Fibroblast of mammary gland (primary cell): Measurements from ENCODE around the gene CREBZF.
A peak's percentile ranks its signal among the peaks of the same experiment; 100 is the strongest.
"Not testable (repeated sequence)": the region's sequence is repeated elsewhere in the genome, so short reads cannot be mapped to it uniquely, and the experiment has no call there.

ENCODE experiments used
- DNase-seq: peaks from one replicate; pipeline ENCODE4 v3.0.0-alpha.2; 2010; ENCODE audit warnings: low read depth
- H3K4me3 ChIP-seq: 2 replicates; pipeline ENCODE4 v1.5.1; 2011; ENCODE audit warnings: low read depth, mild to moderate bottlenecking, low read length, moderate library complexity; ENCODE audit not compliant: control insufficient read depth
- TF ChIP-seq, protein P1 (sequence below): conservative IDR thresholded peaks from 2 replicates; pipeline ENCODE4 v1.5.1; 2011; ENCODE audit warnings: low read depth, low read length, inconsistent platforms; ENCODE audit not compliant: control insufficient read depth, insufficient read depth

The CREBZF gene

DNA sequence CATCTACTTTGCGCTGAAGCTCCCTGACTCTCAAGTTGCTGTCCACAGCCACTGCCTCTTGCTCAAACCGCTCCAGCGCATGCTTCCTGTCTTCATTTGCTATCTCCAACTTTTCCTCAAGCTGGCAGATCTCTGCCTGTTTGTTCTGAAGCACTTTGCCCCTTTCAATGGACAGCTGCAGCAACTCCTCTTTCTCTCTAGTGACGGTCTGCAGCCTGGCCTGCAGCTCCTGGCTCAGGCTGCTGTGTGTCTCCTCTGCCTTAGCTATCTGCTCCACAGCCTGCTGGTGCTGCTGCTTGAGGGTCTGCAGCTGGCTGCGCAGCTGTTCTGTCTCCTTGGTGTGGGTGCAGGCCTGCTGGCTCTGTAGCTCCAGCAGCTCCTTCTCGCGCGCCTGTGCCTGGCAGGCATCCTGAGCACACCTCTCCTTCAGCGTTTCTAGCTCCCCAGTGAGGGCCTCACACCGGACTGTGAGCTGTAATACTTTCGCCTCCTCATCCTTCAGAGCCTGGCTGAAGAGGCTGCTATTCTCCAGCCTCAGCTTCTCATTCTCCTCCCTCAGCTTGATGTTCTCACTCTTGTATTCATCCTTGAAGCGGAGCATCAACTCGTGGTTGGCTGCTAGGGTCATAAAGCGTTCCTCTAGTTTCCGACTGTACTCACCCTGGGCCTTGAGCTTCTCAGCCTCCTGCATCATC is 20.3 kb upstream of the CREBZF start:
- peak; percentile 55 for DNase-seq
- H3K4me3 ChIP-seq = peak overlapping the region; percentile 70
- TF ChIP-seq, protein P1, sequence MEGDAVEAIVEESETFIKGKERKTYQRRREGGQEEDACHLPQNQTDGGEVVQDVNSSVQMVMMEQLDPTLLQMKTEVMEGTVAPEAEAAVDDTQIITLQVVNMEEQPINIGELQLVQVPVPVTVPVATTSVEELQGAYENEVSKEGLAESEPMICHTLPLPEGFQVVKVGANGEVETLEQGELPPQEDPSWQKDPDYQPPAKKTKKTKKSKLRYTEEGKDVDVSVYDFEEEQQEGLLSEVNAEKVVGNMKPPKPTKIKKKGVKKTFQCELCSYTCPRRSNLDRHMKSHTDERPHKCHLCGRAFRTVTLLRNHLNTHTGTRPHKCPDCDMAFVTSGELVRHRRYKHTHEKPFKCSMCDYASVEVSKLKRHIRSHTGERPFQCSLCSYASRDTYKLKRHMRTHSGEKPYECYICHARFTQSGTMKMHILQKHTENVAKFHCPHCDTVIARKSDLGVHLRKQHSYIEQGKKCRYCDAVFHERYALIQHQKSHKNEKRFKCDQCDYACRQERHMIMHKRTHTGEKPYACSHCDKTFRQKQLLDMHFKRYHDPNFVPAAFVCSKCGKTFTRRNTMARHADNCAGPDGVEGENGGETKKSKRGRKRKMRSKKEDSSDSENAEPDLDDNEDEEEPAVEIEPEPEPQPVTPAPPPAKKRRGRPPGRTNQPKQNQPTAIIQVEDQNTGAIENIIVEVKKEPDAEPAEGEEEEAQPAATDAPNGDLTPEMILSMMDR = no peak

DNA sequence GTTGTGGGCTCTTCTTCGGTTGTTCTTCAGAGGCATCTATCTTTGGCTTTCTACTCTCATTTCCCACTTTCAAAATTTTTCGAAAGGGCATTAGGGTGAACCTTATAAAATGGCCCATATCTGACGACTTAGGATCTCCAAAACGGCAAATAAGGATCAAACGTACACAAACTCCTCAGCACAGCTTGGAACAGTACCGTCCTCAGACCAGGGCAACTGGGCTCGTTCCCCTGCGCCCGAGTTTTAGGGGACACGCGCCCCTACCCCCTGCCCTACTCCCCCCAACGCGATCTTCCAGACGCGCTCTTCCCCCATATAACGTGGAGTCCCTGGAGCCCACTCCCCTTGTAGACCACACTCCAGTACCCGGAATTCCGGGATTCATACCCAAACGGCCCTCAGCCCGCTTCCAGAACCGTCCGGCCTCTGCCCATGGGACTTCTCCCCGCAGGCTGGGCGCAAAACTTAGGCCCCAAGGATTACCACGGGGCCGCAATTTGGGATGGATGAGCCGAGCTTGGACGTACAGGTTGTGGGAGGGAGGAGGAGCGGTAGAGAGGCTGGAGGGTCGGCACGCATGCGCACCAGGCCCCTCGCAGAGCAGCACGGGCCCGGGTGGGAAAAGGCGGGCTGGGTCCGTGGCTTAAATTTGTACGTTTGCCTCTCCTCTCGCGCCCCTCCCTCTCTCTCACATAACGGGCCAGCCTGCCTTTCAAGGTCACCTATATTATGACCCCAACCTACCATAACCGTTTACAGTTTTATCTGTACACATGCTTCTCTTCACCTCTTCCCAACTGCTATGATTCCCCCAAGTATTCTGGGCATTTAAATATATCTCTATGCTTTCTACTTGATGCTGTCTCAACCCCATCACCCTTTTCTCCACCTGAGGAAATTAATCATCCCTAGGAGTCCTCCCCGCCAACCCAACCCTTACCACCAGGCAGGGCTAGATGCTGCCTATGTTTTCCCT is 17.7 kb upstream of the CREBZF start:
- H3K4me3 ChIP-seq = peak overlapping the region; percentile 63
- TF ChIP-seq, protein P1 = no peak
- DNase-seq = peak; percentile 52

DNA sequence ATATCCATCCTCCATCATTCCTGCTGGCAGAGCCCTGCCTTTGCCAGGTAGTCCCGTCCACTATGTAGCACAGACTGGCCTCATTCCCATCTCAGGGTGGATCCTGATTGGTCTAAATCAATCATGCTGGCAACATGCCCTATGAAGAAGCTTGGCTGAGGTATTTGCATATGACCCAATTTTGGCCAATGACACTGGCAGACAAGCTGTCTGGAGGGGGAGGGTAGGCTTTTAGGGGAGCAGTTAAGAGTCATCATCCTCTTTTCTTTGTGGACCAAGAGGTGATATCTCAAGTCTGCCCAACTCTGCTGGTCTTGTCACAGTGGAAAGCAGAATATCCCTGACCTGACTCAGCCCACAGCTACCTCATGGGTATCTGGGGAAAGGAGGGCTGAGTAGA is 16.0 kb upstream of the CREBZF start:
- TF ChIP-seq, protein P1 = no peak
- DNase-seq = no peak
- H3K4me3 ChIP-seq = no peak overlapping the region

DNA sequence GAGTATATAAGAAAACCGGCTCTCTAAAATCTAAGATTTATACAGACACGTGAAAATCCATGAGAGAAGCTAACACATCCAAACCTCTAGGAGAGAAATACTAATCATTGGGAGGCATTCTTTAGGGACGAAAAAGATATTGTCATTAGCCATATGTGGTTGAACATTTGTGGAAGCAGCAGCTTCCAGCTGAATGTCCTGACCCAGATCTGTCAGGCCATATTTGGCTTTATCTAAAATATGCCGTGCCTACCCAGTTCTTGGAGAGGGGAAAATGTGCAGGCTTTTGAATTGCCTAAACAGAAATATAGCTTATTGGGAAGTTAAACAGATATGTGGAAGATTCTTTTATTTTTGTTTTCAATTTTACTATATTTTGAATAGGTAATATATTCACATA is 14.6 kb upstream of the CREBZF start:
- DNase-seq = no peak
- TF ChIP-seq, protein P1 = no peak
- no peak overlapping the region for H3K4me3 ChIP-seq

DNA sequence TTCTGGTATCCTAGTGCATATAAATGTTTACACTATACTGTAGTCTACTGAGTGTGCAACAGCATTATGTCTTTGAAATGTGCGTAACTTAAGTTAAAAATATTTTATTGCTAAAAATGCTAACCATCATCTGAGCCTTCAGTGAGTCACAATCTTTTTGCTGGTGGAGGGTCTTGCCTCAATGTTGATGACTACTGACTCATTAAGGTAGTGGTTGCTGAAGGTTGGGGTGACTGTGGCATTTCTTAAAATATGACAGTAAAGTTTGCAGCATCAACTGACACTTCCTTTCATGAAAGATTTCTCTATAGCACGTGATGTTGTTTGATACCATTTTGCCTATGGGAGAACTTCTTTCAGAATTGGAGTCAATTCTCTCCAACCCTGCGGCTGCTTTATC is 8.5 kb upstream of the CREBZF start:
- no peak for DNase-seq
- TF ChIP-seq, protein P1 = no peak

DNA sequence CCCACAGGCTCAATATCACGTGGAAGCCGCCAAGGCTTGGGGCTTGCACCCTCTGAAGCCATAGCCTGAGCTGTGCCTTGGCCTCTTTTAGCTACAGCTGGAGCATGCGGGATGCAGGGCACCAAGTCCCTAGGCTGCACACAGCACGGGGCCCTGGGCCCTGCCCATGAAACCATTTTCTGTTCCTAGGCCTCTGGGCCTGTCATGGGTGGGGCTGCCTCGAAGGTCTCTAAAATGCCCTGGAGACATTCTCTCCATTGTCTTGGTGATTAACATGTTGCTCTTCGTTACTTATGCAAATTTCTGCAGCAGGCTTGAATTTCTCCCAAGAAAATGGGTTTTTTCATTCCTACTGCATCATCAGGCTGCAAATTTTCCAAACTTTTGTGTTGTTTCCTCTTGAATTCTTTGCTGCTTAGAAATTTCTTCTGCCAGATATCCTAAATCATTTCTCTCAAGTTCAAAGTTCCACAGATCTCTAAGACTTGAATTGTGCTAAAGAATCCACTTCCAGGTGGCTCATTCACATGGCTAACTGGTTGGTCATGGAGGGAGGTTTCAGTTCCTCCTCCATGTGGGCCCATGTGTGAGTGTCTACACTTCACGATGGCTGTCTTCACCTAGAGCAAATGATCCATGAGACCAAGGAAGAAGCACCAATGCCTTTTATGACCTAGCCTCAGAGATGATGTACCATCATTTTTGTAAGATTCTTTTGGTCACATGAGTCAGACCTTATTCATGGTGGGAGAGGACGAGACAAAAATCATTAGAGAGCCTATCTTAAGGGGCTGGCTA is 7.4 kb upstream of the CREBZF start:
- DNase-seq = peak; percentile 28
- H3K4me3 ChIP-seq = no peak overlapping the region
- TF ChIP-seq, protein P1 = no peak

More for the DNA sequence above, 8.5 kb upstream of the CREBZF start:
- H3K4me3 ChIP-seq = no peak overlapping the region

DNA sequence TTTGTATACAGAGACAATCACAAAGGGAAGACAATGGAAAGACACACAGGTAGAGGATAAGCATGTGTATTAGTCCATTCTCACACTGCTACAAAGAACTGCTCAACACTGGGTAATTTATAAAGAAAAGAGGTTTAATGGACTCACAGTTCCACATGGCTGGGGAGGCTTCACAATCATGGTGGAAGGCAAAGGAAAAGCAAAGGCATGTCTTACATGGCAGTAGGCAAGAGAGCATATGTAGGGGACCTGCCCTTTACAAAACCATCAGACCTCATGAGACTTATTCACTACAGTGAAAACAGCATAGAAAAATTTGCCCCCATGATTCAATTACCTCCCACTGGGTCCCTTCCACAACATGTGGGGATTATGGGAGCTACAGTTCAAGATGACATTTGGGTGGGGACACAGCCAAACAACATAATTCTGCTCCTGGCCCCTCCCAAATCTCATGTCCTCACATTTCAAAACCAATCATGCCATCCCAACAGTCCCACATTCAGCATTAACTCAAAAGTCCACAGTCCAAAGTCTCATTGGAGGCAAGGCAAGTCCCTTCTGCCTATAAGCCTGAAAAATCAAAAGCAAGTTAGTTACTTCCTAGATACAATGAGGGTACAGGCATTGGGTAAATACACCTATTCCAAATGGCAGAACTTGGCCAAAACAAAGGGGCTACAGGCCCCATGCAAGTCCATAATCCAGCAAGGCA is 6.2 kb upstream of the CREBZF start:
- H3K4me3 ChIP-seq, DNase-seq: not testable (repeated sequence)
